Jurkat, Clone E6-1 (cell line): ENCODE data around the gene STK10.
A peak's percentile ranks its signal among the peaks of the same experiment; 100 is the strongest.

Source experiments
- DNase-seq: peaks from one replicate; pipeline ENCODE4 v3.0.0-alpha.2; 2011; ENCODE audit warnings: low read depth, low spot score
- H3K4me3 ChIP-seq: 2 replicates; pipeline ENCODE4 v1.5.1; 2011; ENCODE audit warnings: mild to moderate bottlenecking, low read length, control low read depth, moderate library complexity

Gene STK10

GRCh38 chr5:172115541-172115982 is 72.5 kb downstream of the STK10 start:
- peak; percentile 81 for DNase-seq
- H3K4me3 ChIP-seq: peak overlapping the region; percentile 61

- DNase-seq: peak; percentile 95
These were observed 73.1 kb downstream of the STK10 start for GRCh38 chr5:172114875-172115422.

GRCh38 chr5:172113036-172113435 is 75.0 kb downstream of the STK10 start:
- peak overlapping the region; percentile 0 for H3K4me3 ChIP-seq
- peak; percentile 89 for DNase-seq

More at GRCh38 chr5:172114875-172115422, 73.1 kb downstream of the STK10 start:
- peak overlapping the region; percentile 61 for H3K4me3 ChIP-seq

GRCh38 chr5:172111852-172112225 is 76.2 kb downstream of the STK10 start:
- no peak for DNase-seq
- H3K4me3 ChIP-seq: peak overlapping the region; percentile 30; the same call in 1 of the 2 replicates

- peak; percentile 67 for DNase-seq
- peak overlapping the region; percentile 30 for H3K4me3 ChIP-seq
These were observed 76.8 kb downstream of the STK10 start for GRCh38 chr5:172110921-172111851.

GRCh38 chr5:172110260-172110815 is 77.7 kb downstream of the STK10 start:
- no peak overlapping the region for H3K4me3 ChIP-seq
- DNase-seq: no peak

- H3K4me3 ChIP-seq: no peak overlapping the region
- DNase-seq: no peak
These were observed 78.3 kb downstream of the STK10 start for GRCh38 chr5:172109749-172110148.

- H3K4me3 ChIP-seq: no peak overlapping the region
- DNase-seq: no peak
These were observed 80.5 kb downstream of the STK10 start for GRCh38 chr5:172107571-172107970.

- H3K4me3 ChIP-seq: no peak overlapping the region
- no peak for DNase-seq
These were observed 81.3 kb downstream of the STK10 start for GRCh38 chr5:172106511-172107356.

GRCh38 chr5:172105811-172106210 is 82.2 kb downstream of the STK10 start:
- no peak for DNase-seq

GRCh38 chr5:172104801-172105701 is 83.0 kb downstream of the STK10 start:
- DNase-seq: no peak

More at GRCh38 chr5:172105811-172106210, 82.2 kb downstream of the STK10 start:
- H3K4me3 ChIP-seq: no peak overlapping the region

GRCh38 chr5:172104021-172104420 is 84.0 kb downstream of the STK10 start:
- H3K4me3 ChIP-seq: no peak overlapping the region
- no peak for DNase-seq

More at GRCh38 chr5:172104801-172105701, 83.0 kb downstream of the STK10 start:
- H3K4me3 ChIP-seq: no peak overlapping the region

- DNase-seq: no peak
- H3K4me3 ChIP-seq: no peak overlapping the region
These were observed 85.0 kb downstream of the STK10 start for GRCh38 chr5:172102913-172103626.

- no peak for DNase-seq
- no peak overlapping the region for H3K4me3 ChIP-seq
These were observed 85.7 kb downstream of the STK10 start for GRCh38 chr5:172102218-172102870.

- DNase-seq: no peak
These were observed 86.3 kb downstream of the STK10 start for GRCh38 chr5:172101547-172102217.

GRCh38 chr5:172098883-172099282 is 89.1 kb downstream of the STK10 start:
- DNase-seq: no peak
- H3K4me3 ChIP-seq: no peak overlapping the region

More at GRCh38 chr5:172101547-172102217, 86.3 kb downstream of the STK10 start:
- H3K4me3 ChIP-seq: no peak overlapping the region
